HG03196 (cell line): ENCODE data around the gene OR1I1.

ENCODE experiments used
- ATAC-seq: cut with Tn5 transposase; IDR thresholded peaks from one replicate; pipeline ENCODE4 v1.9.1; 2021; ENCODE audit not compliant: unreplicated experiment

The OR1I1 gene

DNA sequence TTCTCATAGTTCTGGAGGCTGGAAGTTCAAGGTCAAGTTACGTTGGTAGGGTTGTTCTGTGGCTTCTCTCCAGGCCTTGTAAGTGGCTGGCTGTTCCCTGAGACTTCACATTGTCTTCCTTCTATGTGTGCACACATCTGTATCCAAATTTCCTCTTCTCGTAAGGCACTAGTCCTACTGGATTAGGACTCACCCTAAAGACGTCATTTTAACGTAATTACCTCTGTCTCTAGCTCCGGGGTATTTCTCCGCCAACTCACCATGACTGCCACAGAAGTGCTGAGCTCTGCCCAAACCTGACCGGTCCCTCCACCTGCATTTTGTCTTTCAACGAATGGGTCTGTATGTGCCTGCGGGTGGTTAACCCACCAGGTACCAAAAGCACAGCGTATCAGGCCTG lies 16.4 kb downstream of the OR1I1 start:
- ATAC-seq = no peak

GRCh38 chr19:15099017-15099582 lies 17.1 kb downstream of the OR1I1 start:
- ATAC-seq = no peak

DNA sequence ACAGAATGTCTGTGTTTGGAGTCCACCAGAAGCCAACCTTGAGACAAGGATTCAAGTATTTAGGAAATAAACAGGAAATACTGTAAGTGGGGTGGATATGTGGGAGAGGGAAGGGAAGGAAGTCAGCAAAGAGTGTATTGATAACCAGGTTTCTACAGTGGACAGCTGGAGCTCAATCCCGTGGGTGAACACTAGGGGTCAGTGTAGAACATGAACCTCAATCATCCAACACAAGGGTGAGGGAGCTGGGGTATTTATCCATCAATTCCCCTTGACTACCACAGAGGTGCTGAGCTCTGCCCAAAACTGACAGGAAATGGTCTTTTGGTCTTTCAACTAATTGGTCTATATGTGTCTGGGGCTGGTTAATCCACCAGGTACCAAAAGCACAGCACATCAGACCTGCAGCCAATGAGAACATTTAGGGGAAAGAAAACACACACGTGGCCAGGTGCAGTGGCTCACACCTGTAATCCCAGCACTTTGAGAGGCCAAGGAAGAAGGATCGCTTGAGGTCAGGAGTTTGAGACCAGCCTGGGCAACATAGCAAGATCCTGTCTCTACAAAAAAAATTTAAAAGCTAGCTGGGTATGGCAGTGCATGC lies 19.6 kb downstream of the OR1I1 start:
- ATAC-seq = no peak

- no peak for ATAC-seq
Observed at GRCh38 chr19:15104003-15104402, 22.0 kb downstream of the OR1I1 start.

DNA sequence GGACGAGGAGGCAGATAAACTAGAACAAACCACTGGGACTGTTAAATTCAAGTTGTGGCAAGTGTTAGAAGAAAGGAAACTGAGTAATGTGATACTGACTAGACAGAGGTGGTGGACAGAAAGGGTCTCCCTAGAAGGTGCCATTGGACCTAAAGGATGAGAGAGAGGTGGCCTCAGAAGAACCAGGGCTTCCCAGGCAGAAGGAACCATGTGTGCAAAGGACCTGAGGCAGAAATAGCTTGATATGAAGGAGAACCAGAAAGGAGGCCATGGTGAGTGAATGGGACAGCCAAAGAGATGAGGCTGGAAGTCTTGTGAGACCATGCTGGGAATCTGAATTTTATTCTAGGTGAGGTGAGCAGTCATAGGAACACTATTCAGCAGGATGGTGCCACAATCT lies 22.4 kb downstream of the OR1I1 start:
- no peak for ATAC-seq

DNA sequence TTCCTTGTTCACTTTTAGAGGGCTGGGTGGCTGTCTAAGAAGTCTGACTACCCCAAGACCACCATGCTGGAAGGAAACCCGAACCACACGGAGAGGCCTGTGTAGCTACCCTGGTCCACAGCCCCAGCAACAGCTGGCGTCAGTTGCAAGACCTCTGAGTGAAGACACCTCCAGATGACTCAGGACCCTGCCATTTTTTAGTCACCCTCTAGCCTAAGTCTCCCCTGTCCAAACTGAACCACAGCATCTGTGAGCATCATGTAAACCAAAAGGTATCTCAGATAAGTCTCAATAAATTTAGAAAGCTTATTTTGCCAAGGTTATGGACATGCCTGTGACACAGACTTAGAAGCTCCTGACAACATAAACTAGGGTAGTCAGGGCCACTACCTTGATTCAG lies 23.0 kb downstream of the OR1I1 start:
- ATAC-seq = no peak

GRCh38 chr19:15107061-15108010 lies 25.3 kb downstream of the OR1I1 start, which contains the start of gene SYDE1:
Gene SYDE1 (plus strand): TSS chr19:15107401. CDS start chr19:15107434, 33 bp downstream.
- ATAC-seq = no peak

GRCh38 chr19:15108145-15108844 lies 26.3 kb downstream of the OR1I1 start:
- no peak for ATAC-seq

DNA sequence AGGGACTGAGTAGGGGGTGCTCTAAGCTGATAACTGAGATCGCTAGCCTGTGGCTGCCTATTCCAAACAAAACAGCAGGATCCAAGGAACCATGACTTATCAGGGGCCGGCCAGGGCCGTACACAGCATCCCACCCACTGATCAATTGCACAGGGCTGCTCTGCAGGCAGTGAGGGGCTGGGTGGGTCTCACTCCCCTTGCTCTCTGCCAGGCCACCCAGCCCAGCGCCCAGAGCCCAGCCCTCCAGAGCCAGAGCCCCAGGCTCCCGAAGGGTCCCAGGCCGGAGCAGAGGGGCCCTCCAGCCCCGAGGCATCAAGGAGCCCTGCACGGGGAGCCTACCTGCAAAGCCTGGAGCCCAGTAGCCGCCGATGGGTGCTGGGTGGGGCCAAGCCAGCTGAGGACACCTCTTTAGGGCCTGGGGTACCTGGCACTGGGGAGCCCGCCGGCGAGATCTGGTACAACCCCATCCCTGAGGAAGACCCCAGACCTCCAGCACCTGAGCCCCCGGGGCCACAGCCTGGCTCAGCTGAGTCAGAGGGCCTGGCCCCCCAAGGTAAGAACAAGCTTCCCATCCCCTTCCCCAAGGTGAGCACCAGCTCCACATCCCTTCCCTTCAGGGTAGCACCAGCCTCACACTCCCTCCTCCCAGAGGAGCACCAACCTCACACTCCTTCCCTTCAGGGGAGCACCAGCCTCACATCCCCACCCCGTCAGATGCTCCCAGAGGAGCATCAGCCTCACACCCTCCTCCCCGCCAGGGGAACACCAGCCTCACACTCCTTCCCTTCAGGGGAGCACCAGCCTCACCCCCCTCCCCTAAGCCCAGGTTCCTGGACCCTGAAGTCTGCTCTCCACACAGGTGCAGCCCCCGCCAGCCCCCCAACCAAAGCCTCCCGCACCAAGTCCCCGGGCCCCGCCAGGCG lies 27.1 kb downstream of the OR1I1 start:
- no peak for ATAC-seq

GRCh38 chr19:15109768-15110417 lies 27.9 kb downstream of the OR1I1 start:
- no peak for ATAC-seq

GRCh38 chr19:15110418-15110815 lies 28.4 kb downstream of the OR1I1 start:
- no peak for ATAC-seq

- ATAC-seq = no peak
Observed at GRCh38 chr19:15111758-15112157, 29.7 kb downstream of the OR1I1 start.

GRCh38 chr19:15112385-15112784 lies 30.4 kb downstream of the OR1I1 start:
- ATAC-seq = no peak

DNA sequence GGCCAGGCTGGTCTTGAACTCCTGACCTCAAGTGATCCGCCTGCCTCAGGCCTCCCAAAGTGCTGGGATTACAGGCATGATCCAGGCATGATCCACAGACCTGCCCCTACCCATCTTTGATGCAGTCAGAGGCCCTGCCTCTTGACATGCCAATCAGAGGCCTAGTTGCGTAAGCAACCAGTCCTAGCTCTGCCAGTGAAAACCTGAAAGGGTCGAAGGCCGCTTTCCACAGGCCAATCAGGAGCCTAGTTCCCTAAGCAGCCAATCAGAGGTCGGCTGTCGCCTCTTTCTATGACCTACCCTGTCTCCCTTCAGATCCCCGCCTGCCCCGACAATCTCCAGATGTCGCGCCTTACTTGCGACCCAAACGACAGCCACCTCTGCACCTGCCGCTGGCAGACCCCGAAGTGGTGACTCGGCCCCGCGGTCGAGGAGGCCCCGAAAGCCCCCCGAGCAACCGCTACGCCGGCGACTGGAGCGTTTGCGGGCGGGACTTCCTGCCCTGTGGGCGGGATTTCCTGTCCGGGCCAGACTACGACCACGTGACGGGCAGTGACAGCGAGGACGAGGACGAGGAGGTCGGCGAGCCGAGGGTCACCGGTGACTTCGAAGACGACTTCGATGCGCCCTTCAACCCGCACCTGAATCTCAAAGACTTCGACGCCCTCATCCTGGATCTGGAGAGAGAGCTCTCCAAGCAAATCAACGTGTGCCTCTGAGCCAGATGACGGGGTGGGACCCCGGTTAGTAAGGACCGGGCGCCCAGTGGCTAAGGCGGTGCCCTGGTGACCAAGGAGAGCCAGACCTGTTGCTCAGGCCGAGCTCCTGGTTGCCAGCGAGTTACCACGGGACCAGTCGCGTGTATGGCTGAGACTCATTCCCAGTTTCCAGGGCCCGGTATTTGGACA lies 31.5 kb downstream of the OR1I1 start:
- ATAC-seq = no peak

DNA sequence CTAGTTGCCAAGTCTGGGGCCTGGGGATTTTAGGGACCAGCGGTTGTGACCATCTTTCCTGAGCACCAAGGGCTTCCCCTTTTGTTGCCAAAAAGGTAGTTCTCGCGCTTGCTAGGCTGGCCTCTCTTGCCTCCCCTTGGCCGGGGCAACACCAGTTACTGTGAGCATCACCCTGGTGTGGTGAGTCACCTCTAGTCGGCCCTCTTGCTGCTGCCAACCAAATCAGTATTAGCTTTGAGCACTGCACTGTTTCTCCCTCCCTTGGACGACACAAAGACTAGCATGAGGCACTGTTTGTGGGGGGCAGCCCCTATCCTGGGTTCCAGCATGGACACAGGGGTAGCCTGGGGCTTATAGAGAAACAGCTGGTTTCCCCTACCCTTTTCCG lies 32.1 kb downstream of the OR1I1 start:
- no peak for ATAC-seq

- ATAC-seq = no peak
Observed at GRCh38 chr19:15115080-15115479, 33.1 kb downstream of the OR1I1 start.

GRCh38 chr19:15115762-15116615 lies 34.0 kb downstream of the OR1I1 start:
- no peak for ATAC-seq

DNA sequence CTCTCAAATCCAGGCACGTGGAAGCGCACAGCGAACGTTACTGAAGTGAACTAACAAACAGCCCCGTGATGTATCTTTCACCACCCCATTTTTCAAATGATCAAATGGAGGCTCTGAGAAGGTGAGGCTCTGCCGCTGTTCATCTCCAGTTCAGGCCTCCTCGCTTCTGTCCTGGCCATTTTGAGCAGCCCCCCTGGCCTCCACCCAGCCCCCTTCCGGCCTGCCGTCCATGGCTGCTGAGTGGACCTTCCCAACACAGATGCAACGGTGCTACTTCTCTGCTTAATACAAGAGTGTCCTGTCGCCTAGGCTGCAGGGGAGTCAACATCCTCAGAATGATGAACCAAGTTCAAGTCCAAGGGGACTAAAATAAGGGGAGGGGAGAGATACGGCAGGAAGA lies 34.8 kb downstream of the OR1I1 start:
- no peak for ATAC-seq
